Coronary artery (tissue), 2 donors: ENCODE data around the gene TRIM38.
A peak's percentile ranks its signal among the peaks of the same experiment; 100 is the strongest.

ENCODE experiments used
- DNase-seq: peaks from one replicate; pipeline ENCODE4 v3.0.0-alpha.2; 2017; ENCODE audit warnings: low spot score
- H3K27ac ChIP-seq, 2 donors: fragments of 200-600 bp; sonication (generic); one replicate each; pipeline ENCODE4 v1.5.1; 2016 to 2019
- H3K4me3 ChIP-seq: fragments of 200-600 bp; sonication (generic); 2 replicates; pipeline ENCODE4 v1.5.1; 2016; ENCODE audit warnings: mild to moderate bottlenecking, moderate library complexity
- CTCF ChIP-seq: fragments of 200-600 bp; sonication (generic); IDR thresholded peaks from one replicate; pipeline ENCODE4 v1.5.1; 2019; ENCODE audit warnings: antibody characterized with exemption

Gene TRIM38

GRCh38 chr6:26019967-26020328 lies 57.3 kb downstream of the TRIM38 start:
- peak overlapping the region; percentile 97 to 99 for H3K27ac ChIP-seq
- no peak for DNase-seq
- peak overlapping the region; percentile 91 for H3K4me3 ChIP-seq
- no peak for TF ChIP-seq CTCF

GRCh38 chr6:26020329-26021000 lies 57.9 kb downstream of the TRIM38 start:
- peak; percentile 90 for DNase-seq
- peak overlapping the region; percentile 91 for H3K4me3 ChIP-seq
- peak overlapping the region; percentile 97 to 99 for H3K27ac ChIP-seq
- no peak for TF ChIP-seq CTCF

GRCh38 chr6:26021001-26021349 lies 58.4 kb downstream of the TRIM38 start:
- peak overlapping the region; percentile 97 to 99 for H3K27ac ChIP-seq
- peak; percentile 87 for DNase-seq
- peak overlapping the region; percentile 91 for H3K4me3 ChIP-seq
- no peak for TF ChIP-seq CTCF

- DNase-seq, result peak; percentile 98
- H3K27ac ChIP-seq, result peak overlapping the region; percentile 97 to 99
- no peak for TF ChIP-seq CTCF
Measured at GRCh38 chr6:26021350-26022131, 58.9 kb downstream of the TRIM38 start.

GRCh38 chr6:26022132-26022472 lies 59.5 kb downstream of the TRIM38 start:
- TF ChIP-seq CTCF, result no peak
- Histone ChIP-seq H3K27ac (peak overlapping the region; percentile 97 to 99), H3K4me3 (peak overlapping the region; percentile 91)
- DNase-seq, result no peak

More at GRCh38 chr6:26021350-26022131, 58.9 kb downstream of the TRIM38 start:
- peak overlapping the region; percentile 91 for H3K4me3 ChIP-seq

- no peak for TF ChIP-seq CTCF
- DNase-seq, result no peak
- peak overlapping the region in 1 of 2 donors; percentile 33 for H3K27ac ChIP-seq
- no peak overlapping the region for H3K4me3 ChIP-seq
Measured at GRCh38 chr6:26022737-26023136, 60.1 kb downstream of the TRIM38 start.

- no peak overlapping the region for H3K4me3 ChIP-seq
- no peak for DNase-seq
- H3K27ac ChIP-seq, result peak overlapping the region; percentile 87 to 96
- TF ChIP-seq CTCF, result no peak
Measured at GRCh38 chr6:26024651-26025046, 62.0 kb downstream of the TRIM38 start.
